Mammary epithelial cell (primary cell): ENCODE results near the gene HHAT.

Experiments
- EZH2 ChIP-seq: IDR thresholded peaks from 2 replicates; pipeline ENCODE4 v1.6.1; 2012; ENCODE audit warnings: low read length, inconsistent platforms, borderline replicate concordance
- TF ChIP-seq, protein P1 (sequence below), 2 donors: IDR thresholded peaks in 1 of 2; conservative IDR thresholded peaks in 1 of 2; 2 replicates each; pipeline ENCODE4 v1.5.1; 2011 to 2012; ENCODE audit warnings: inconsistent platforms in 2 of 2, low read length in 2 of 2, mild to moderate bottlenecking in 2 of 2, control low read depth in 1 of 2, low read depth in 1 of 2; ENCODE audit not compliant: insufficient read depth in 1 of 2; ENCODE audit errors: extremely low read depth in 1 of 2

DNA sequence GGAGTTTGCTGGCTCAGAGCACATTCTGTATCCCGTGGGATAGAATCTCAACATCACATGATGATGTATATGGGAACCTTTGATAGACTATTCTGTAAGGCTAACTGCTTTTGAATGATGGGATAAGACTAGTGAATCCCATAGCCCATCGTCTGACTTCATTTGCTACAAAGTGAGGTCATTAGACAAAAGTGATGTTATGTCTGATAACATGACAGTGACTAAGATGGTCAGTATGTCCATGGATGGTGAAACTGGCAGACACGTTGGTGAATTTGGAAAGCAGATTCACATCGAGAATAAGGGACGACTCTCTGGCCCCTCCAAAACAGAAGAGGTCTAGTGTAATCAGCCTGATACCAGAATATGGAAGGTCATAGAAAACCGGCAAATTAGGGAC is 108.4 kb downstream of the HHAT start:
- TF ChIP-seq, protein P1, sequence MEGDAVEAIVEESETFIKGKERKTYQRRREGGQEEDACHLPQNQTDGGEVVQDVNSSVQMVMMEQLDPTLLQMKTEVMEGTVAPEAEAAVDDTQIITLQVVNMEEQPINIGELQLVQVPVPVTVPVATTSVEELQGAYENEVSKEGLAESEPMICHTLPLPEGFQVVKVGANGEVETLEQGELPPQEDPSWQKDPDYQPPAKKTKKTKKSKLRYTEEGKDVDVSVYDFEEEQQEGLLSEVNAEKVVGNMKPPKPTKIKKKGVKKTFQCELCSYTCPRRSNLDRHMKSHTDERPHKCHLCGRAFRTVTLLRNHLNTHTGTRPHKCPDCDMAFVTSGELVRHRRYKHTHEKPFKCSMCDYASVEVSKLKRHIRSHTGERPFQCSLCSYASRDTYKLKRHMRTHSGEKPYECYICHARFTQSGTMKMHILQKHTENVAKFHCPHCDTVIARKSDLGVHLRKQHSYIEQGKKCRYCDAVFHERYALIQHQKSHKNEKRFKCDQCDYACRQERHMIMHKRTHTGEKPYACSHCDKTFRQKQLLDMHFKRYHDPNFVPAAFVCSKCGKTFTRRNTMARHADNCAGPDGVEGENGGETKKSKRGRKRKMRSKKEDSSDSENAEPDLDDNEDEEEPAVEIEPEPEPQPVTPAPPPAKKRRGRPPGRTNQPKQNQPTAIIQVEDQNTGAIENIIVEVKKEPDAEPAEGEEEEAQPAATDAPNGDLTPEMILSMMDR (conservative IDR thresholded peaks at IDR 0.05 in 1 of 2, IDR thresholded peaks at IDR 0.05 in 1 of 2; ENCODE audit: extremely low read depth in 1 of 2, insufficient read depth in 1 of 2, low read depth in 1 of 2, low read length in 2 of 2) = no peak
- no peak for TF ChIP-seq EZH2
